GM23248 (cell line): Measurements from ENCODE around the gene GEMIN7.

Experiments
- EZH2 ChIP-seq: fragments of 200-600 bp; sonication (generic); IDR thresholded peaks from 2 replicates; pipeline ENCODE4 v1.6.1; 2018; ENCODE audit warnings: antibody characterized with exemption, mild to moderate bottlenecking; ENCODE audit not compliant: insufficient read depth, poor library complexity, severe bottlenecking
- EZH2phosphoT487 ChIP-seq: fragments of 200-600 bp; sonication (generic); IDR thresholded peaks from 2 replicates; pipeline ENCODE4 v1.6.1; 2018; ENCODE audit warnings: antibody characterized with exemption, moderate library complexity, mild to moderate bottlenecking, low read depth; ENCODE audit not compliant: insufficient read depth

DNA sequence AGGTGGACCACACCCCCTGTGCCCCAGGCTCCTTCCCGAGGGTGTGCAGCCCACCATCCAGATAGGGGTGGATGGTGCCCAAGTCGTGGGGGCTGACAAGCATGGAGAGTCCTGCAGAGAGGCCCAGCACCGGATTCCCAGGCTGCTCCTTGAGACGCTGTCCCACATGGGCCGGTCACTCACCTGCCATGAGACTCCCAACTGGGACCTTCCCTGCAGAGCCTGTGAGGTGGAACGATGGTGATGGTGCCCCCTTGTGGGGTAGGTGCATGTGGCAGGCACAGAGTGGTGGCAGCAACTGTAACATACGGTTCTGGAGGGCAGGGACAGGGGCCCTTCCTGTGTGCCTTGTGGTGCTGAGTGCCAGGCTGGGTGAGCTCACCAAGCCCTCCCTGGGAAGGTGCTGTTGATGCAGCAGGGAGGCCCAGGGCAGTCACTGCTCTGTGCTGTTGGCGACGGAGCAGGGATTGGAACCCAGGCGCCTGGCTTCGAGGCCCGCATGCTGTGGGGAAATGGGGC lies 47.0 kb downstream of the GEMIN7 start:
- no peak for TF ChIP-seq EZH2phosphoT487
- no peak for TF ChIP-seq EZH2
